A549 (cell line): ENCODE results near the gene CRTC2.

ENCODE experiments used
- CEBPB ChIP-seq, 2 experiments: fragments of >200 bp in 1 of 2; sonication (Bioruptor Twin) in 1 of 2; formaldehyde crosslinking in 1 of 2; IDR thresholded peaks; 2 replicates each; pipeline ENCODE4 v1.6.1; 2012 to 2016
- HDAC2 ChIP-seq: fragments of 200-600 bp; sonication (generic); IDR thresholded peaks from 2 replicates; pipeline ENCODE4 v1.6.1; 2016
- NPAS2 ChIP-seq: fragments of 250-450 bp; sonication (Bioruptor Pico); IDR thresholded peaks from 2 replicates; pipeline ENCODE4 v1.8.0; 2022; ENCODE audit warnings: mild to moderate bottlenecking, moderate library complexity, borderline replicate concordance
- POLR2A ChIP-seq: IDR thresholded peaks from 2 replicates; pipeline ENCODE4 v1.6.1; 2012; ENCODE audit warnings: mild to moderate bottlenecking, low read length
- TF ChIP-seq, protein P1 (sequence below): IDR thresholded peaks from 2 replicates; pipeline ENCODE4 v1.6.1; 2012
- TF ChIP-seq, protein P2 (sequence below): fragments of >200 bp; sonication (Bioruptor Twin); formaldehyde crosslinking; IDR thresholded peaks from 3 replicates; pipeline ENCODE4 v1.5.1; 2016
- TF ChIP-seq, protein P3 (sequence below): fragments of 150-350 bp; IDR thresholded peaks from 2 replicates; pipeline ENCODE4 v1.6.1; 2014; ENCODE audit warnings: low read depth, mild to moderate bottlenecking, low read length

DNA sequence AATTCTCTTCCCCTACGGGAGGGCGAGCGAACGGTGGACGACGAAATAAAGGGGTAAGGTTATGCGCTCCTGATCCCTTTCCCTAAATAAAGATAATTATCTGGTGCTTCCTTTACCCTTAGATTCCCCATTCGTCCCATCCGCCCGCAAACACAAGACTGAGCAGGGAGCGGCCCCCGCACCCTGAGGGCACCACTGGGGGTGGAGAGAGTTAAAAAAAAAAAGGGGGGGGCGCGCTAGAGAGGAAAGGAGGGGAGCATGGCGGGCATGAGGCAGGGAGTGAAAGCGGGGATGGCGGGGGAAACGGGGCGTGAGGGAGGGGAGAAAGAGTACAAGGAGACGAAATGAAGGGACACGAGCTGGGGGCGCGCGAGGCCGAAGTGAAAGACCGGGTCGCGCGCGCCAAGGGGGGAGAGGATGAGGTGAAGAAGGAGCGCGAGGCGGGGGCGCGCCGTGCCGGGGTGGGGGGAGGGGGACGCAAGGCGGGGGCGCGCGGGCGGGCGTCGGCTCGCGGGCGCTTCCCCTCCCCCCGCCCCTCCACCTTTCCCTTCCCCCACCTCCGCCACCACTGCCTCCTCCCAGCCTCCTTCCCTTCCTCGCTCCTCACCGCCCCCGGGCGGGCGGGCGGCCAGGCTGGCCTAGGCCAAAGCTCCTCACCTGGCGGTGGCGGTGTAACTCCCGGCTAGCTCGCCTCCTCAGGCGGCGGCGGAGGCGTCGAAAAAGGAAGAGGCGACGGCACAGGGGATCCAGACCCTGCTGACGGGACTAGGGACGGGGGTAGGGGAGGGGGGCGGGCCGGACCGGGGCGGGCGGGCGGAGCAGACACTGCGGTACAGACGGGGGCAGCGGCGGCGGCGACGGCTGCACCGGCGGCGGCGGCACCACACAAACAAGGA lies 36.1 kb downstream of the CRTC2 start:
- TF ChIP-seq, protein P1, sequence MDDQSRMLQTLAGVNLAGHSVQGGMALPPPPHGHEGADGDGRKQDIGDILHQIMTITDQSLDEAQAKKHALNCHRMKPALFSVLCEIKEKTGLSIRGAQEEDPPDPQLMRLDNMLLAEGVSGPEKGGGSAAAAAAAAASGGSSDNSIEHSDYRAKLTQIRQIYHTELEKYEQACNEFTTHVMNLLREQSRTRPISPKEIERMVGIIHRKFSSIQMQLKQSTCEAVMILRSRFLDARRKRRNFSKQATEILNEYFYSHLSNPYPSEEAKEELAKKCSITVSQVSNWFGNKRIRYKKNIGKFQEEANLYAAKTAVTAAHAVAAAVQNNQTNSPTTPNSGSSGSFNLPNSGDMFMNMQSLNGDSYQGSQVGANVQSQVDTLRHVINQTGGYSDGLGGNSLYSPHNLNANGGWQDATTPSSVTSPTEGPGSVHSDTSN, result no peak
- TF ChIP-seq, protein P2, sequence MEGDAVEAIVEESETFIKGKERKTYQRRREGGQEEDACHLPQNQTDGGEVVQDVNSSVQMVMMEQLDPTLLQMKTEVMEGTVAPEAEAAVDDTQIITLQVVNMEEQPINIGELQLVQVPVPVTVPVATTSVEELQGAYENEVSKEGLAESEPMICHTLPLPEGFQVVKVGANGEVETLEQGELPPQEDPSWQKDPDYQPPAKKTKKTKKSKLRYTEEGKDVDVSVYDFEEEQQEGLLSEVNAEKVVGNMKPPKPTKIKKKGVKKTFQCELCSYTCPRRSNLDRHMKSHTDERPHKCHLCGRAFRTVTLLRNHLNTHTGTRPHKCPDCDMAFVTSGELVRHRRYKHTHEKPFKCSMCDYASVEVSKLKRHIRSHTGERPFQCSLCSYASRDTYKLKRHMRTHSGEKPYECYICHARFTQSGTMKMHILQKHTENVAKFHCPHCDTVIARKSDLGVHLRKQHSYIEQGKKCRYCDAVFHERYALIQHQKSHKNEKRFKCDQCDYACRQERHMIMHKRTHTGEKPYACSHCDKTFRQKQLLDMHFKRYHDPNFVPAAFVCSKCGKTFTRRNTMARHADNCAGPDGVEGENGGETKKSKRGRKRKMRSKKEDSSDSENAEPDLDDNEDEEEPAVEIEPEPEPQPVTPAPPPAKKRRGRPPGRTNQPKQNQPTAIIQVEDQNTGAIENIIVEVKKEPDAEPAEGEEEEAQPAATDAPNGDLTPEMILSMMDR, result peak; percentile 17; the same call in 1 of the 3 replicates
- TF ChIP-seq POLR2A, result no peak
- no peak for TF ChIP-seq CEBPB (IDR thresholded peaks at IDR 0.05)
- TF ChIP-seq, protein P3, sequence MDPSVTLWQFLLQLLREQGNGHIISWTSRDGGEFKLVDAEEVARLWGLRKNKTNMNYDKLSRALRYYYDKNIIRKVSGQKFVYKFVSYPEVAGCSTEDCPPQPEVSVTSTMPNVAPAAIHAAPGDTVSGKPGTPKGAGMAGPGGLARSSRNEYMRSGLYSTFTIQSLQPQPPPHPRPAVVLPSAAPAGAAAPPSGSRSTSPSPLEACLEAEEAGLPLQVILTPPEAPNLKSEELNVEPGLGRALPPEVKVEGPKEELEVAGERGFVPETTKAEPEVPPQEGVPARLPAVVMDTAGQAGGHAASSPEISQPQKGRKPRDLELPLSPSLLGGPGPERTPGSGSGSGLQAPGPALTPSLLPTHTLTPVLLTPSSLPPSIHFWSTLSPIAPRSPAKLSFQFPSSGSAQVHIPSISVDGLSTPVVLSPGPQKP, result no peak
- no peak for TF ChIP-seq NPAS2 (CRISPR knock-in tag)
- no peak for TF ChIP-seq HDAC2
